ENCODE measurements around the gene GBGT1. TPM values are rescaled to one million over a fixed set of nuclear protein-coding genes. Genes with fewer than 3 reads are reported as not detected.

GBGT1 gene
- 1.5 to 3.0 TPM (median 2.2 TPM) in 5 replicates for total RNA-seq (2022; extraction: Qiagen RNA extraction; ENCODE audit: low read depth)

GRCh38 chr9:133163504-133164172 is at the start of gene GBGT1:
GBGT1 (minus strand) TSS chr9:133163914; CDS start chr9:133162412, 1,502 bp downstream.

GRCh38 chr9:133208880-133209300 is 45.2 kb upstream of the GBGT1 start, which contains the start of gene OBP2B:
OBP2B (minus strand) TSS chr9:133209250; CDS start chr9:133209199, 51 bp downstream.

GRCh38 chr9:133121198-133121914 is 42.4 kb downstream of the GBGT1 start, which contains the start of gene RALGDS:
RALGDS (minus strand) TSS chr9:133121240; CDS start chr9:133121154, 86 bp downstream.

Other genes starting within 250 kb of the GBGT1 start
- 15.1 to 18.5 TPM (median 17.3 TPM) in 5 replicates for gene TSC1, start 219.3 kb downstream of the GBGT1 start, total RNA-seq (2022; extraction: Qiagen RNA extraction; ENCODE audit: low read depth)
- gene GFI1B, start 185.2 kb downstream of the GBGT1 start, total RNA-seq (2022; extraction: Qiagen RNA extraction; ENCODE audit: low read depth), result not detected in 5 replicates
- 50.2 to 70.4 TPM (median 67.7 TPM) in 5 replicates for gene GTF3C5, start 132.9 kb downstream of the GBGT1 start, total RNA-seq (2022; extraction: Qiagen RNA extraction; ENCODE audit: low read depth)
- gene CEL, start 101.9 kb downstream of the GBGT1 start, total RNA-seq (2022; extraction: Qiagen RNA extraction; ENCODE audit: low read depth), result 0.51 to 1.3 TPM (median 0.83 TPM) in 5 replicates
- gene RALGDS, start 42.7 kb downstream of the GBGT1 start, total RNA-seq (2022; extraction: Qiagen RNA extraction; ENCODE audit: low read depth), result 19.2 to 29.0 TPM (median 26.7 TPM) in 5 replicates
- gene OBP2B, start 45.3 kb upstream of the GBGT1 start, total RNA-seq (2022; extraction: Qiagen RNA extraction; ENCODE audit: low read depth), result not detected in 5 replicates
- gene ABO, start 111.3 kb upstream of the GBGT1 start, total RNA-seq (2022; extraction: Qiagen RNA extraction; ENCODE audit: low read depth), result 0.19 TPM in 1 of 5 replicates, not detected in the others
- gene SURF6, start 172.3 kb upstream of the GBGT1 start, total RNA-seq (2022; extraction: Qiagen RNA extraction; ENCODE audit: low read depth), result 17.7 to 30.3 TPM (median 28.5 TPM) in 5 replicates
- gene MED22, start 184.2 kb upstream of the GBGT1 start, total RNA-seq (2022; extraction: Qiagen RNA extraction; ENCODE audit: low read depth), result 18.1 to 36.9 TPM (median 31.2 TPM) in 5 replicates
- gene RPL7A, start 184.3 kb upstream of the GBGT1 start, total RNA-seq (2022; extraction: Qiagen RNA extraction; ENCODE audit: low read depth), result 3,235 to 3,749 TPM (median 3,386 TPM) in 5 replicates
- gene SURF1, start 192.6 kb upstream of the GBGT1 start, total RNA-seq (2022; extraction: Qiagen RNA extraction; ENCODE audit: low read depth), result 32.8 to 49.1 TPM (median 42.1 TPM) in 5 replicates
- 36.5 to 59.1 TPM (median 49.7 TPM) in 5 replicates for gene SURF2, start 192.6 kb upstream of the GBGT1 start, total RNA-seq (2022; extraction: Qiagen RNA extraction; ENCODE audit: low read depth)
- 155 to 210 TPM (median 205 TPM) in 5 replicates for gene SURF4, start 212.1 kb upstream of the GBGT1 start, total RNA-seq (2022; extraction: Qiagen RNA extraction; ENCODE audit: low read depth)
- gene STKLD1, start 212.5 kb upstream of the GBGT1 start, total RNA-seq (2022; extraction: Qiagen RNA extraction; ENCODE audit: low read depth), result 0.84 to 2.0 TPM (median 0.94 TPM) in 5 replicates